CD4-positive, alpha-beta memory T cell (primary cell): Measurements from ENCODE around the gene OXA1L. TPM values are rescaled to one million over a fixed set of nuclear protein-coding genes. Genes with fewer than 3 reads are reported as not detected.

Experiments used
- CTCF ChIA-PET: fragments of 350-600 bp; sonication (Branson Sonifier 250); formaldehyde crosslinking; loops from one replicate; lab custom pipeline; 2021; ENCODE audit warnings: inconsistent platforms; ENCODE audit not compliant: partially characterized antibody; lab: Charles Lee
- POLR2A ChIA-PET: fragments of 350-600 bp; sonication (Branson Sonifier 250); formaldehyde crosslinking; loops from one replicate; lab custom pipeline; 2021; ENCODE audit not compliant: partially characterized antibody; lab: Charles Lee
- DNase-seq, 5 donors: peaks; one replicate each; pipeline versions ENCODE4 v3.0.0 to v3.0.0-alpha.2; 2020 to 2022; ENCODE audit warnings: mixed read lengths in 1 of 5
- H3K27ac ChIP-seq: one replicate; pipeline ENCODE4 v1.7.0; 2013; ENCODE audit warnings: low read depth, low read length
- H3K27me3 ChIP-seq: 2 replicates; pipeline ENCODE4 v1.7.0; 2013; ENCODE audit warnings: mild to moderate bottlenecking, low read length, moderate library complexity; ENCODE audit not compliant: insufficient read depth
- H3K36me3 ChIP-seq: 2 replicates; pipeline ENCODE4 v1.7.0; 2013; ENCODE audit warnings: mild to moderate bottlenecking, low read length, moderate library complexity; ENCODE audit not compliant: insufficient read depth
- H3K4me1 ChIP-seq: 2 replicates; pipeline ENCODE4 v1.7.0; 2013; ENCODE audit warnings: mild to moderate bottlenecking, low read length, moderate library complexity; ENCODE audit not compliant: insufficient read depth
- H3K4me3 ChIP-seq, 2 donors: one replicate each; pipeline ENCODE4 v1.7.0; 2013; ENCODE audit warnings: low read length in 2 of 2, mild to moderate bottlenecking in 1 of 2
- H3K9me3 ChIP-seq, 2 donors: one replicate each; pipeline ENCODE4 v1.7.0; 2013; ENCODE audit warnings: low read length in 2 of 2, control low read depth in 1 of 2; ENCODE audit not compliant: control insufficient read depth in 1 of 2
- H3K27ac Mint-ChIP-seq, 7 donors: one replicate each; pipeline ENCODE4 v1.8.0; 2020 to 2021; ENCODE audit warnings: mixed read lengths in 7 of 7, mild to moderate bottlenecking in 6 of 7, inconsistent platforms in 3 of 7, moderate library complexity in 3 of 7
- H3K27me3 Mint-ChIP-seq, 2 donors: one replicate each; pipeline ENCODE4 v1.8.0; 2020 to 2021; ENCODE audit warnings: mixed read lengths in 2 of 2
- H3K36me3 Mint-ChIP-seq, 2 donors: one replicate each; pipeline ENCODE4 v1.8.0; 2020 to 2021; ENCODE audit warnings: mixed read lengths in 2 of 2, inconsistent platforms in 1 of 2, mild to moderate bottlenecking in 1 of 2
- H3K4me1 Mint-ChIP-seq, 4 donors: one replicate each; pipeline ENCODE4 v1.8.0; 2020 to 2021; ENCODE audit warnings: mixed read lengths in 4 of 4, mild to moderate bottlenecking in 1 of 4
- H3K4me3 Mint-ChIP-seq, 8 donors: one replicate each; pipeline ENCODE4 v1.8.0; 2020 to 2021; ENCODE audit warnings: mixed read lengths in 8 of 8, mild to moderate bottlenecking in 7 of 8, moderate library complexity in 6 of 8, inconsistent platforms in 3 of 8
- H3K9me3 Mint-ChIP-seq, 8 donors: one replicate each; pipeline ENCODE4 v1.8.0; 2020 to 2021; ENCODE audit warnings: mixed read lengths in 8 of 8, mild to moderate bottlenecking in 5 of 8, inconsistent platforms in 3 of 8, moderate library complexity in 1 of 8
- intact Hi-C: fragments of 100-400 bp; cut with micrococcal nuclease; formaldehyde crosslinking; loops from one replicate; pipeline ENCODE4 v1.15.1; 2023
- polyA plus RNA-seq, 2 donors: library from polyadenylated mRNA; unstranded; fragments of 300-500 nt; fragmentation: Illumina TruSeq; gene quantifications; one replicate each; pipeline ENCODE4 v1.2.3, GENCODE V29; 2021
- total RNA-seq, 2 experiments: library from RNA; stranded (reverse); gene quantifications; one replicate each; pipeline ENCODE4 v1.2.3, GENCODE V29; 2021

Gene OXA1L
- total and polyA plus RNA-seq, 4 experiments from 2014 or later: 54.6 to 137 (median 97.5) TPM

- intact Hi-C loops: no loop called here
- DNase-seq: no peak
- no peaks in the 10 kb centered on the region for H3K36me3 Mint-ChIP-seq
- H3K9me3 Mint-ChIP-seq: no peaks in the 10 kb centered on the region
- H3K36me3 ChIP-seq: no peaks in the 10 kb centered on the region
- no peak overlapping the region for H3K27ac ChIP-seq
- no peaks in the 10 kb centered on the region for H3K4me1 ChIP-seq
- ChIA-PET POLR2A (no interaction called here), CTCF (interaction anchor here (0.6 to 0.9 kb wide), 5 partner anchors 15 to 508 kb away, joined by 3 to 4 read pairs (median 3); no protein-coding TSS in a partner anchor)
- no peak overlapping the region for H3K27ac Mint-ChIP-seq
- H3K4me1 Mint-ChIP-seq: no peaks in the 10 kb centered on the region
- H3K27me3 ChIP-seq: no peaks in the 10 kb centered on the region
- H3K9me3 ChIP-seq: no peaks in the 10 kb centered on the region
- H3K4me3 Mint-ChIP-seq: no peak overlapping the region
- H3K27me3 Mint-ChIP-seq: peaks cover 12 to 13% of the 10 kb centered on the region in 2 donors
- H3K4me3 ChIP-seq: no peak overlapping the region
These were observed 41.1 kb downstream of the OXA1L start for GRCh38 chr14:22807432-22808087.

GRCh38 chr14:22808388-22809209 is 42.1 kb downstream of the OXA1L start:
- no peaks in the 10 kb centered on the region for H3K27me3 ChIP-seq
- H3K4me1 Mint-ChIP-seq: no peaks in the 10 kb centered on the region
- intact Hi-C loops: no loop called here
- H3K27me3 Mint-ChIP-seq: peaks cover 9 to 10% of the 10 kb centered on the region in 2 donors
- H3K9me3 Mint-ChIP-seq: no peaks in the 10 kb centered on the region
- H3K9me3 ChIP-seq: no peaks in the 10 kb centered on the region
- H3K27ac Mint-ChIP-seq: no peak overlapping the region
- H3K4me3 Mint-ChIP-seq: no peak overlapping the region
- no peak overlapping the region for H3K27ac ChIP-seq
- no peaks in the 10 kb centered on the region for H3K4me1 ChIP-seq
- no peak overlapping the region for H3K4me3 ChIP-seq
- no peak for DNase-seq
- ChIA-PET POLR2A (no interaction called here), CTCF (interaction anchor here (0.8 kb wide), 1 partner anchor 44 kb away, joined by 4 read pairs; no protein-coding TSS in a partner anchor)
- no peaks in the 10 kb centered on the region for H3K36me3 ChIP-seq
- no peaks in the 10 kb centered on the region for H3K36me3 Mint-ChIP-seq

- Mint-ChIP-seq H3K4me1 (peaks cover 0 to 12% (median 3%) of the 10 kb centered on the region in 4 donors), H3K9me3 (no peaks in the 10 kb centered on the region), H3K4me3 (no peak overlapping the region), H3K27ac (no peak overlapping the region), H3K36me3 (no peaks in the 10 kb centered on the region), H3K27me3 (peaks cover 1 to 3% of the 10 kb centered on the region in 2 donors)
- no peaks in the 10 kb centered on the region for H3K4me1 ChIP-seq
- H3K9me3 ChIP-seq: no peaks in the 10 kb centered on the region
- no peak overlapping the region for H3K4me3 ChIP-seq
- DNase-seq: no peak
- CTCF ChIA-PET: interaction anchor here (0.7 to 2.0 kb wide), 3 partner anchors 11 to 227 kb away, joined by 3 to 13 read pairs (median 4); no protein-coding TSS in a partner anchor
- POLR2A ChIA-PET: no interaction called here
- no peaks in the 10 kb centered on the region for H3K27me3 ChIP-seq
- no peaks in the 10 kb centered on the region for H3K36me3 ChIP-seq
- no peak overlapping the region for H3K27ac ChIP-seq
- intact Hi-C loops: no loop called here
These were observed 45.2 kb downstream of the OXA1L start for GRCh38 chr14:22811722-22812121.

- H3K4me1 ChIP-seq: no peaks in the 10 kb centered on the region
- no peak overlapping the region for H3K27ac ChIP-seq
- no peak overlapping the region for H3K4me3 Mint-ChIP-seq
- peaks cover 0 to 12% (median 3%) of the 10 kb centered on the region in 4 donors for H3K4me1 Mint-ChIP-seq
- no peak for DNase-seq
- H3K36me3 Mint-ChIP-seq: no peaks in the 10 kb centered on the region
- no peak overlapping the region for H3K4me3 ChIP-seq
- H3K27me3 ChIP-seq: no peaks in the 10 kb centered on the region
- no peaks in the 10 kb centered on the region for H3K36me3 ChIP-seq
- ChIA-PET CTCF (interaction anchor here (0.8 to 1.1 kb wide), 3 partner anchors 11 to 91 kb away, joined by 3 read pairs; no protein-coding TSS in a partner anchor), POLR2A (no interaction called here)
- H3K9me3 Mint-ChIP-seq: no peaks in the 10 kb centered on the region
- H3K27me3 Mint-ChIP-seq: peaks cover 1 to 3% of the 10 kb centered on the region in 2 donors
- intact Hi-C loops: no loop called here
- H3K9me3 ChIP-seq: no peaks in the 10 kb centered on the region
- no peak overlapping the region for H3K27ac Mint-ChIP-seq
These were observed 46.3 kb downstream of the OXA1L start for GRCh38 chr14:22812744-22813143.

- H3K9me3 ChIP-seq: no peaks in the 10 kb centered on the region
- no peak for DNase-seq
- no peaks in the 10 kb centered on the region for H3K36me3 ChIP-seq
- intact Hi-C loops: no loop called here
- H3K4me1 ChIP-seq: no peaks in the 10 kb centered on the region
- no peak overlapping the region for H3K27ac Mint-ChIP-seq
- POLR2A ChIA-PET: no interaction called here
- H3K4me1 Mint-ChIP-seq: peaks cover 0 to 12% (median 3%) of the 10 kb centered on the region in 4 donors
- H3K27me3 ChIP-seq: no peaks in the 10 kb centered on the region
- CTCF ChIA-PET: interaction anchor here (0.8 to 1.1 kb wide), 3 partner anchors 11 to 91 kb away, joined by 3 read pairs; no protein-coding TSS in a partner anchor
- H3K27me3 Mint-ChIP-seq: peaks cover under 1 to 3% of the 10 kb centered on the region in 2 donors
- H3K4me3 Mint-ChIP-seq: no peak overlapping the region
- H3K9me3 Mint-ChIP-seq: no peaks in the 10 kb centered on the region
- H3K36me3 Mint-ChIP-seq: no peaks in the 10 kb centered on the region
- H3K4me3 ChIP-seq: no peak overlapping the region
- H3K27ac ChIP-seq: no peak overlapping the region
These were observed 46.7 kb downstream of the OXA1L start for GRCh38 chr14:22813145-22813544.

GRCh38 chr14:22814373-22814772 is 47.9 kb downstream of the OXA1L start:
- H3K4me1 ChIP-seq: no peaks in the 10 kb centered on the region
- ChIA-PET POLR2A (no interaction called here), CTCF (interaction anchor here (1.6 to 1.8 kb wide), 2 partner anchors 9 to 244 kb away, joined by 4 to 9 read pairs; no protein-coding TSS in a partner anchor)
- Mint-ChIP-seq H3K36me3 (no peaks in the 10 kb centered on the region), H3K4me3 (no peak overlapping the region), H3K9me3 (no peaks in the 10 kb centered on the region), H3K27ac (no peak overlapping the region), H3K27me3 (peaks cover 3% of the 10 kb centered on the region in 2 donors), H3K4me1 (peaks cover 0 to 12% (median 3%) of the 10 kb centered on the region in 4 donors)
- no peaks in the 10 kb centered on the region for H3K27me3 ChIP-seq
- no peaks in the 10 kb centered on the region for H3K36me3 ChIP-seq
- H3K9me3 ChIP-seq: no peaks in the 10 kb centered on the region
- no peak overlapping the region for H3K4me3 ChIP-seq
- intact Hi-C loops: no loop called here
- no peak overlapping the region for H3K27ac ChIP-seq
- no peak for DNase-seq
